DMS114 treated with DMSO at 0.1 percent for 48 hours (cell line): ENCODE data around the gene OPRD1.

Source experiments
- DNase-seq: peaks from one replicate; lab custom pipeline; 2025; ENCODE audit not compliant: unreplicated experiment; lab: John Stamatoyannopoulos, UW

OPRD1 gene

DNA sequence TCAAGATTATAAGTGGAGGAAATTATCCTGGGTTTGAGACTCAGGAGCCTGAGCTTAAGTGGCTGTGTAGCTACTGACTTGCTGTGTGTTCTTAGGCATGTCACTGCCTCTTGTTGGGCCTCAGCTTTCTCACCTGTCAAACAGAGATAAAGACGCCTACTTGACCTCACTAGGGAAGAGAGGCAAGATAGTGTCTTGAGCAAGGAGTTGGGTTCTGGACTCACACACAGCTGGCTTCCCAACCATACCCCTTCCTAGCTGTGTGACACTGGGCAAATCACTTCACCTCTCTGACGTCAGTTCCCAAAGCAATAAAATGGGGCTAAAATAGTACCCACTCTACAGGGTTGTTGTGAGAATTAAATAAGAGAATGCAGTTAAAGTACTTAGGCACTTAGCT lies 90.8 kb downstream of the OPRD1 start:
- DNase-seq, result no peak

DNA sequence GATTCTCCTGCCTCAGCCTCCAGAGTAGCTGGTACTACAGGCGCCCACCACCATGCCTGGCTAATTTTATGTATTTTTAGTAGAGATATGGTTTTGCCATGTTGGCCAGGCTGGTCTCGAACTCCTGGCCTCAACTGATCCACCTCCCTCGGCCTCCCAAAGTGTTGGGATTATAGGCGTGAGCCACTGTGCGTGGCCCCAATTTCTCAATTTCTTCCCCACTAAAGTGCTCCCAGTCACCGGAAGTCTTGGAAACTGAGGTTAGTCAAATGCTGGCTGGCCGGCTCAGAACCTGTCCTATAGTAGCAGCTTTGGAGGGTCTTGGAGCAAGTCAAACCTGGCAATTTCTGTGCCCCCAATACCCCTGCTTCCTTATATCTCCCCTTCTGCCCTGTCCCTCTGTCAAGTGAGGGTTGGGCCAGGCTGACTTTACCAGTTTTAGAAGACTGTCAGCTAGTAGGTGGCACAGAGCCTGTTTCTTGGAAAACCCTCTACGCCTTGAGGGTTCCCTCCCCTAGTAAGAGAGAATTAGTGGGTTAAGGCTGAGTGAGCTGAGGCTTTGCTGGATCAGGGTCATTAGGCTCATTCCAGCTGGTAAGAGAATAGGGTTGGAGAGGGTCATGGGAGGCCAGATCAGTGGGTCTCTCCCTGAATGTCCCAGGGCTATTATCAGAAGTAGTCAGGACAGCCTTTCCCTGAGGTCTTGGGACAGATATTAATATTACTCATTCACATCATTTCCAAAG lies 94.1 kb downstream of the OPRD1 start:
- no peak for DNase-seq

DNA sequence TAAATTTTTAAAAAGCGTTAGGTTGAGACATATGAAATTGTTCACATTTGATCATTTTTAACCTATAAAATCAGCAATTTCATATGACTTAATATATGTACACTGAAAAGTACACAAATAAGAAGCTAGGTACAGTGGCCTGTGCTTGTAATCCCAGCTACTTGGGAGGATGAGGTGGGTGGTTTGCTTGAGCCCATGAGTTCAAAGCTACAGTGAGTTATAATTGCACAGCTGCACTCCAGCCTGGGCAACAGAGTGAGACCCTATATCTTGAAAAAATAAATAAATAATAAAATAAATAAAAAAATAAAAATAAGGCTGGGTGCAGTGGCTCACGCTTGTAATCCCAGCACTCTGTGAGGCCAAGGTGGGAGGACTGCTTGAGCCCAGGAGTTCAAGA lies 97.2 kb downstream of the OPRD1 start:
- no peak for DNase-seq

DNA sequence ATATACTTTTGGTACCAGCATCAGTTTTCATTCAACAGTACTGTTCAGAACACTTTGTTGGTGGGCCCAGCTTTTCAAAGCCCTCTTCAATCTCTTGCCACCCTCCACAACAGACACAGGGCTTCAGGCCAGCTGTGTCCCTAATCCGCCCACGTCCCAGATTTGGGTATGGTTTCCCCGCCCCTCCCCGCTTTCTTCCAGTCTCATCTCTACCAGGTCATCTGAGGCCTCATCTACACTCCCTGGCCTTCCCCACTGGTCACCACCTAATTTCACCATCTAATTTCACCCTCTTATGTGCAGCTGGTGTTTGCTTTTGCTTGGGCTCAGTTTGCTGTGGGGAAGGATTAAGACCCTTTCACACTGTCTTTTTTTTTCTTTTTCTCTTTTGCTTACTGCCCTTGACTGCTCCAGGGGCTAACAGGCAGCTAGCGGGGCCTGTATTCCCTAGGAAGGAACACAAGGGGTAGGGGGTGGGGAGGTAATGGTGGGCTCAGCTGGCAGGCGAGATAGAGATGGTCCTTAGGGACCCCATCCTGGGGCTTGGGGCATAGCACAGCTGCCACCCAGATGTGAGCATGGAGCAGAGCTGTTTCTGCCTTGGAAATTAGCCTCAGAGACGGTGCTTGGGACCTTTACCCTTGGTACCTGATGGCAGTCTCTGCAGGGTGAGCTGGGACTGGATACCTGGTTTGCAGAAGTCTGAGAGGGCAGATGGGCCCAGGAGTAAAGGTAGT lies 98.6 kb downstream of the OPRD1 start:
- no peak for DNase-seq

DNA sequence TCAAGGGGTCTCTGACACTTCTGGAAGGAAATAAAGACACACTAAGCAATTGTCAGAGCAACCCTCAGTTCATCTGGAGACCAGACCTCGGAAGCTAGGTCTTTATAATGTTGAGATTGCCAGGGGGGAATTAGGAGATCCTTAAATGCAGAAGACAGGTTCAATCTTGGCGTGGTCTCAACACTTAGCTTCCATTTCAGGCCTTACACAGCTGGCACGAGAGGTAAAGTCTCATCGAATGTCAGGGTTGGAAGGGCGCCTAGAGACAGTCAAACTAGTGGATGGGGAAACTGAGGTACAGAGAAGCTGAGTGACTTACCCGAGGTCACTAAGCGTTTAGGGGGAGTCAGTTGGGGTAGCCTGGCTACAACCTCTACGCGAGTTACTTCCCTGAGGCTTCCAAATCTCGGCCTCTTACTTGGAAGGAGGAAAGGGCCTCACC lies 101.8 kb downstream of the OPRD1 start:
- DNase-seq, result no peak

DNA sequence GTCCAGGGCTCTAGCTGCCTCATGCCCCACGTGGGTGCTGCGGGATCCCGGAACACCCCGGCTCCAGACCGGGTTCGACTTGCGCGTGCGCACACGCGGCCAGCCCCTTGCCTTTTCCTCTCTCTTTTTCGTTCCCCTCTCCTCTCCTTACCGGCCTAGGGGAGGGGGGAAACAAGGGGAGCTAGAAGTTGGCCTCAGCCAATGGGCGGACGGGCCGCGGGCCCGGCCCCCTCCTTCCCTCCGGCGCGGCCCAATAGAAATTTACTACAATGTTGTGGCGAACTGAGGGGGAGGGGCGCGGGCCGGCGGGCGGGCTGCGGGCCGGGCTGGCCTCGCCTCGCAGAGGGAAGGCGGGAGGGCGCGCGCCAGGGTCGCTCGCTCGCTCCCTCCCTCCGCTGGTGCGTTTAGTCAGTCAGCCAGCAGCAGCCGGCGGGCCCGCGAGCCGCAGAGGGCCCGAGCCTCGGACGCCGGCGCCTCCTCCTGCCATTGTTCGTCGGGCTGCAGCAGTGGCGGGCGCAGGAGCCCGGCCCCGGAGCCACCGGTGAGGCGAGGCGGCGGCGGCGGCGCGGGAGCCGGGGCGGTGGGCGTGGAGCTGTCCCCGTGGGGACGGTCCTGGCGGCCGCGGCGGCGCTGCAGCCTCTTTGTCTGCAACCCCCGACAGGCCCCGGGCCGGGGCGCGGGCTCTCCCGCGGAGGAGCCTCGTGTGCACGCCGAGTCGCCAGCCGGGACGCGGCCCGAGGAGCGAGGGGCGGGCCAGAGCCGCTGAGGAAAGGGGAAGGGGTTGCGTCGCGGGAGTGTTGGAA lies 102.5 kb downstream of the OPRD1 start, which contains the start of gene EPB41:
Gene EPB41 (plus strand): TSS at position 342 of the 803 bp plus-strand sequence. CDS start 72,869 bp downstream, outside the sequence.
- DNase-seq, result peak; percentile 93

DNA sequence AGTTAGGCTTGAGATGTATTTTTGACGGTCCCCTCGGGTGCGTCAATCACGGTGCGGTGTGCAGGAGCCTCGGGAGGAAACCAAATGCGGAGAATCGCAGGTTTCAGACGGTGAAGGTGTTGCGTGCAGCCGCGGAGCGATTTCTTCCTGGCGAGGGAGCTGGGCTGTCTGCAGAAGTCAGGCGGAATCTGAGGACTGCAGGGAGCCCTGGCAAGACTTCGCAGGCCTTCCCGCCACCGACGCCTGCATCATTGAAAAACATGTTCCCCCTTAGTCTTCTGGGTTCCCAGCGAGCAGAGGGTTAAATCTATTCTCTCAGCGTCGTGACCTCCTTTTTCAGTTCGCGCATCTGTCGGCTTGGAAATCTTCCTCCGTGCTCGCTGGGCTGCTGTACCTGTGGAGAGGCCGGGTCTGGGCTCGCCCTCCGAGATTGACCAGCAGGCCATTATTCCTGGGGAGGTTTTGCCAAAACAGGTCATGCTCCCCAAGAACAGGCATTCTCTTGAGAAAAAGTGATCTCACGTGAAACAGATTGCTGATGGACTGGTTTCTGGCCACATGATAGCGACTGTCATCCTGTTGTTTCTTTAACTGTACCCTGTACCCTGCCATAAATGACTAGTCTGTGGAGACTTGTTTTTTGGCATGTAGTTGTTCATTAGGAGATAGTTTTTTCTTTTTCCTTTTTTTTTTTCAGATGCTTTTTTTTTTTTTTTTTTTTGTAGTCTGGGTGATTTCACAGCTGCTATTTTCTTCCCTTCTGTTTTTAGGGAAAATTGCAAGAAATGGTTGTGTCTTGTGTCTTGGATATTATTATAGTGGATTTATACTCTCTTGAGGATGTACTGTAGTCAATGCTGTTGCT lies 103.3 kb downstream of the OPRD1 start:
- DNase-seq, result peak; percentile 21

DNA sequence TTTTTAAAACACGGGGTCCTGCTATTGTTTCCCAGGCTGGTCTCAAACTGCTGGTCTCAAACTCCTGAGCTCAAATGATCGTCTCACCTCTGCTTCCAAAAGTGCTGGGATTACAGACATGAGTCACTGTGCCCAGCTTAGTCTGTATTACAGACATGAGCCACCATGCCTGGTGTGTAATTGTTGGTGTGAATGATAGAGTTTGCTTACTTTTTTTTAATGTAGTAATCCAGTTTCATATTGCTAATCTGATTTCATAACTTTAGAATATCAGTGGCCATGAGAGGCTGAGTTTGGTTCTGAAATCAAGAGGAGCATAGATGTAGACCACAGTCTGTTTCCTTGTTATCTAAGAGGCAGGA lies 105.8 kb downstream of the OPRD1 start:
- no peak for DNase-seq
